ENCODE results near the gene SPATA31A6.
"Not testable (repeated sequence)": the region's sequence is repeated elsewhere in the genome, so short reads cannot be mapped to it uniquely, and the experiment has no call there.

DNA sequence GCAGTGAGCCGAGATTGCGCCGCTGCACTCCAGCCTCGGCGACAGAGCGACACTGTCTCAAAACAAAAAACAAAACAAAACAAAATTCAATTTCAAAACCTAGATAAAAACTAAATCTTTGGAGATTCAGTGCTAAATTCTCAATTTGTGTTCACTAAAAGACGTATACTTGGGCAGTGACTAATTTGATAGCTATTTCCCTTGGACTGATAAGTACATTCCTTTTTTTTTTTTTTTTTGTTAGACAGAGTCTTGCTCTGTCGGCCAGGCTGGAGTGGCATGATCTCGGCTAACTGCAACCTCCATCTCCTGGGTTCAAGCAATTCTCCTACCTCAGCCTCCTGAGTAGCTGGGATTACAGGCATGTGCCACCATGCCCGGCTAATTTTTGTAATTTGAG is 39.8 kb downstream of the SPATA31A6 start:
- TF ChIP-seq, protein P1, sequence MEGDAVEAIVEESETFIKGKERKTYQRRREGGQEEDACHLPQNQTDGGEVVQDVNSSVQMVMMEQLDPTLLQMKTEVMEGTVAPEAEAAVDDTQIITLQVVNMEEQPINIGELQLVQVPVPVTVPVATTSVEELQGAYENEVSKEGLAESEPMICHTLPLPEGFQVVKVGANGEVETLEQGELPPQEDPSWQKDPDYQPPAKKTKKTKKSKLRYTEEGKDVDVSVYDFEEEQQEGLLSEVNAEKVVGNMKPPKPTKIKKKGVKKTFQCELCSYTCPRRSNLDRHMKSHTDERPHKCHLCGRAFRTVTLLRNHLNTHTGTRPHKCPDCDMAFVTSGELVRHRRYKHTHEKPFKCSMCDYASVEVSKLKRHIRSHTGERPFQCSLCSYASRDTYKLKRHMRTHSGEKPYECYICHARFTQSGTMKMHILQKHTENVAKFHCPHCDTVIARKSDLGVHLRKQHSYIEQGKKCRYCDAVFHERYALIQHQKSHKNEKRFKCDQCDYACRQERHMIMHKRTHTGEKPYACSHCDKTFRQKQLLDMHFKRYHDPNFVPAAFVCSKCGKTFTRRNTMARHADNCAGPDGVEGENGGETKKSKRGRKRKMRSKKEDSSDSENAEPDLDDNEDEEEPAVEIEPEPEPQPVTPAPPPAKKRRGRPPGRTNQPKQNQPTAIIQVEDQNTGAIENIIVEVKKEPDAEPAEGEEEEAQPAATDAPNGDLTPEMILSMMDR (conservative IDR thresholded peaks at IDR 0.05) = not testable (repeated sequence)
- not testable (repeated sequence) for TF ChIP-seq ZFX (IDR thresholded peaks at IDR 0.05)

Data from C4-2B (cell line).